Measurements from ENCODE around the gene DLGAP1. TPM values are rescaled to one million over a fixed set of nuclear protein-coding genes. Genes with fewer than 3 reads are reported as not detected.

The DLGAP1 gene
- polyA plus RNA-seq, 1 donor from 2014 or later, result 4.5 TPM

DNA sequence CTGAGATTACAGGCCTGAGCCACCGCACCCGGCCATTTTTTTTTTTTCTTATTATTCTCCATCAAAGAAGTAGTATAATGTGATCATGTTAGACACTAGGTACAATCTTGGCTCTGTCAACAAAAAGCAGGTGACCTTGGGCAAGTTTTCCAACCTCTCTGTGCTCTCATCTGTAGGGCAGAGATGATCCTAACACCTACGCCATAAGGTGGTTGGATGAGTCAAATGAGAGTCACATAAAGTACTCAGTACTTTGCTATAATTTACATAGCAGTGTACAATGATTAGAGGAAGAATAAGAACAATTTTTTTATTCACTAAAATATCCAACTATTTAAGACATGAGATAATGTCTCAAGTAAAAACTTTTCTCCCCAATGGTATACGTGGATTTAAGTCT, 876.5 kb downstream of the DLGAP1 start:
- no peak for TF ChIP-seq EZH2 (IDR thresholded peaks at IDR 0.05; ENCODE audit: borderline replicate concordance, insufficient read depth, low read length, poor library complexity, severe bottlenecking)
- TF ChIP-seq, protein P1, sequence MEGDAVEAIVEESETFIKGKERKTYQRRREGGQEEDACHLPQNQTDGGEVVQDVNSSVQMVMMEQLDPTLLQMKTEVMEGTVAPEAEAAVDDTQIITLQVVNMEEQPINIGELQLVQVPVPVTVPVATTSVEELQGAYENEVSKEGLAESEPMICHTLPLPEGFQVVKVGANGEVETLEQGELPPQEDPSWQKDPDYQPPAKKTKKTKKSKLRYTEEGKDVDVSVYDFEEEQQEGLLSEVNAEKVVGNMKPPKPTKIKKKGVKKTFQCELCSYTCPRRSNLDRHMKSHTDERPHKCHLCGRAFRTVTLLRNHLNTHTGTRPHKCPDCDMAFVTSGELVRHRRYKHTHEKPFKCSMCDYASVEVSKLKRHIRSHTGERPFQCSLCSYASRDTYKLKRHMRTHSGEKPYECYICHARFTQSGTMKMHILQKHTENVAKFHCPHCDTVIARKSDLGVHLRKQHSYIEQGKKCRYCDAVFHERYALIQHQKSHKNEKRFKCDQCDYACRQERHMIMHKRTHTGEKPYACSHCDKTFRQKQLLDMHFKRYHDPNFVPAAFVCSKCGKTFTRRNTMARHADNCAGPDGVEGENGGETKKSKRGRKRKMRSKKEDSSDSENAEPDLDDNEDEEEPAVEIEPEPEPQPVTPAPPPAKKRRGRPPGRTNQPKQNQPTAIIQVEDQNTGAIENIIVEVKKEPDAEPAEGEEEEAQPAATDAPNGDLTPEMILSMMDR (IDR thresholded peaks at IDR 0.05; ENCODE audit: poor library complexity, severe bottlenecking), result no peak
- no peak for TF ChIP-seq SMC3 (conservative IDR thresholded peaks at IDR 0.05; ENCODE audit: poor library complexity)
- TF ChIP-seq, protein P2, sequence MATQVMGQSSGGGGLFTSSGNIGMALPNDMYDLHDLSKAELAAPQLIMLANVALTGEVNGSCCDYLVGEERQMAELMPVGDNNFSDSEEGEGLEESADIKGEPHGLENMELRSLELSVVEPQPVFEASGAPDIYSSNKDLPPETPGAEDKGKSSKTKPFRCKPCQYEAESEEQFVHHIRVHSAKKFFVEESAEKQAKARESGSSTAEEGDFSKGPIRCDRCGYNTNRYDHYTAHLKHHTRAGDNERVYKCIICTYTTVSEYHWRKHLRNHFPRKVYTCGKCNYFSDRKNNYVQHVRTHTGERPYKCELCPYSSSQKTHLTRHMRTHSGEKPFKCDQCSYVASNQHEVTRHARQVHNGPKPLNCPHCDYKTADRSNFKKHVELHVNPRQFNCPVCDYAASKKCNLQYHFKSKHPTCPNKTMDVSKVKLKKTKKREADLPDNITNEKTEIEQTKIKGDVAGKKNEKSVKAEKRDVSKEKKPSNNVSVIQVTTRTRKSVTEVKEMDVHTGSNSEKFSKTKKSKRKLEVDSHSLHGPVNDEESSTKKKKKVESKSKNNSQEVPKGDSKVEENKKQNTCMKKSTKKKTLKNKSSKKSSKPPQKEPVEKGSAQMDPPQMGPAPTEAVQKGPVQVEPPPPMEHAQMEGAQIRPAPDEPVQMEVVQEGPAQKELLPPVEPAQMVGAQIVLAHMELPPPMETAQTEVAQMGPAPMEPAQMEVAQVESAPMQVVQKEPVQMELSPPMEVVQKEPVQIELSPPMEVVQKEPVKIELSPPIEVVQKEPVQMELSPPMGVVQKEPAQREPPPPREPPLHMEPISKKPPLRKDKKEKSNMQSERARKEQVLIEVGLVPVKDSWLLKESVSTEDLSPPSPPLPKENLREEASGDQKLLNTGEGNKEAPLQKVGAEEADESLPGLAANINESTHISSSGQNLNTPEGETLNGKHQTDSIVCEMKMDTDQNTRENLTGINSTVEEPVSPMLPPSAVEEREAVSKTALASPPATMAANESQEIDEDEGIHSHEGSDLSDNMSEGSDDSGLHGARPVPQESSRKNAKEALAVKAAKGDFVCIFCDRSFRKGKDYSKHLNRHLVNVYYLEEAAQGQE (IDR thresholded peaks at IDR 0.05; ENCODE audit: borderline replicate concordance), result no peak
- TF ChIP-seq EP300 (conservative IDR thresholded peaks at IDR 0.05; ENCODE audit: poor library complexity, severe bottlenecking), result no peak
- TF ChIP-seq POLR2AphosphoS5 (IDR thresholded peaks at IDR 0.05), result no peak
- no peak for TF ChIP-seq TAF1 (IDR thresholded peaks at IDR 0.05; ENCODE audit: low read depth)
- no peak for TF ChIP-seq RAD21 (conservative IDR thresholded peaks at IDR 0.05)
- TF ChIP-seq MXI1 (conservative IDR thresholded peaks at IDR 0.05; ENCODE audit: poor library complexity, severe bottlenecking), result no peak
- no peaks in the 10 kb centered on the region for H3K36me3 ChIP-seq (ENCODE audit: insufficient read depth, low read length)
- H3K27ac ChIP-seq (ENCODE audit: low read length), result no peak overlapping the region
- no peak overlapping the region for H3K9ac ChIP-seq (ENCODE audit: low read length)
- H3F3A ChIP-seq (ENCODE audit: insufficient read depth, low read length, poor library complexity, severe bottlenecking), result no peaks in the 10 kb centered on the region
- no peaks in the 10 kb centered on the region for H3K9me3 ChIP-seq (ENCODE audit: low read length)
- no peak overlapping the region for H3K4me3 ChIP-seq (ENCODE audit: low read length)
- H4K20me1 ChIP-seq (ENCODE audit: insufficient read depth), result no peaks in the 10 kb centered on the region
- no peaks in the 10 kb centered on the region for H3K9me2 ChIP-seq (ENCODE audit: insufficient read depth, low read length)
- no peak overlapping the region for H3K4me2 ChIP-seq (ENCODE audit: low read length)
- no peaks in the 10 kb centered on the region for H3K27me3 ChIP-seq (ENCODE audit: insufficient read depth, low read depth, low read length)
- H3K79me2 ChIP-seq (replicated peaks; ENCODE audit: insufficient read depth, low read length), result no peaks in the 10 kb centered on the region
- no peak overlapping the region for H2AFZ ChIP-seq (ENCODE audit: low read depth, low read length)

DNA sequence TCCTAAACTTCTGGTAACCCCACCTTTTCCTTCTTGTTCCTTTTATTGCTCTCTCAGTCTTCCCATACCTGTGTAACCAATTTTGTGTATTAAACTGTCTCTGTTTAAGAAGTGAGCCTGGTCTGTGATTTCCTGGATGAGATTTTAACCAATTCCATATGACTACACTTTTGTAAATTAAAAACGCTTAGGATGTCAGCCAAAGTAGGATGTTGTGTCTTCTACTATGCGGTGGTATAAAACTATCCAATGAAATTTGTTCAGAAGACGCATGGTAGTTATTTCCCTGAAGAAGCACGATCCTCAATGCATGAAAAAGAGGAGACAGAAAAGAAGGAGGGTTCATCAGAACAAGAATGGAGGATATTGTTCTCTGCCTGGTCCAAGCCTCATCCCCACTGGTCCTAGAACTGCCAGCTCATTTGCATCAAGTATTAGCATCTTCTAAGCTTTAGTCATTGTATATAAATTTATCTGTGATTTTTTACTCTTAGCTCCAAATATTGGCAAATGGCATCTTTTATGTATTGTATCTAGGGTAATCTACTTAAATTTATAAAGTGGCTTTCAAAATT, 877.7 kb downstream of the DLGAP1 start:
- Histone ChIP-seq H3K9me3 (ENCODE audit: low read length) (no peaks in the 10 kb centered on the region), H3F3A (ENCODE audit: insufficient read depth, low read length, poor library complexity, severe bottlenecking) (no peaks in the 10 kb centered on the region), H2AFZ (ENCODE audit: low read depth, low read length) (no peak overlapping the region), H3K27ac (ENCODE audit: low read length) (no peak overlapping the region), H3K36me3 (ENCODE audit: insufficient read depth, low read length) (no peaks in the 10 kb centered on the region), H4K20me1 (ENCODE audit: insufficient read depth) (no peaks in the 10 kb centered on the region), H3K9ac (ENCODE audit: low read length) (no peak overlapping the region), H3K79me2 (replicated peaks; ENCODE audit: insufficient read depth, low read length) (no peaks in the 10 kb centered on the region), H3K27me3 (ENCODE audit: insufficient read depth, low read depth, low read length) (no peaks in the 10 kb centered on the region), H3K9me2 (ENCODE audit: insufficient read depth, low read length) (no peaks in the 10 kb centered on the region), H3K4me3 (ENCODE audit: low read length) (no peak overlapping the region), H3K4me2 (ENCODE audit: low read length) (no peak overlapping the region)
- TF ChIP-seq MXI1 (conservative IDR thresholded peaks at IDR 0.05; ENCODE audit: poor library complexity, severe bottlenecking), result no peak
- TF ChIP-seq EZH2 (IDR thresholded peaks at IDR 0.05; ENCODE audit: borderline replicate concordance, insufficient read depth, low read length, poor library complexity, severe bottlenecking), result no peak

All from neural cell (in vitro differentiated cells).